Neuronal stem cell (in vitro differentiated cells): Measurements from ENCODE around the gene DHX8.

Source experiments
- DNase-seq: peaks from one replicate; pipeline ENCODE4 v3.0.0-alpha.2; 2013; ENCODE audit warnings: low spot score
- H2AFZ ChIP-seq: one replicate; pipeline ENCODE4 v1.6.1; 2013; ENCODE audit warnings: mild to moderate bottlenecking, low read length, inconsistent platforms
- H2AK5ac ChIP-seq: 2 replicates; pipeline ENCODE4 v1.6.1; 2013; ENCODE audit warnings: low read depth, mild to moderate bottlenecking, inconsistent platforms, low read length, moderate library complexity, mixed read lengths
- H2BK120ac ChIP-seq: 2 replicates; pipeline ENCODE4 v1.6.1; 2013; ENCODE audit warnings: low read depth, mild to moderate bottlenecking, inconsistent platforms, low read length, moderate library complexity, mixed read lengths
- H2BK12ac ChIP-seq: one replicate; pipeline ENCODE4 v1.6.1; 2013; ENCODE audit warnings: low read length, inconsistent platforms
- H2BK15ac ChIP-seq: 2 replicates; pipeline ENCODE4 v1.6.1; 2013; ENCODE audit warnings: mild to moderate bottlenecking, low read length, inconsistent platforms, mixed read lengths
- H2BK5ac ChIP-seq: one replicate; pipeline ENCODE4 v1.6.1; 2013; ENCODE audit warnings: inconsistent platforms, mild to moderate bottlenecking, low read length, moderate library complexity
- H3K14ac ChIP-seq: one replicate; pipeline ENCODE4 v1.6.1; 2013; ENCODE audit warnings: low read length, inconsistent platforms
- H3K18ac ChIP-seq: 2 replicates; pipeline ENCODE4 v1.6.1; 2013; ENCODE audit warnings: low read length, inconsistent platforms
- H3K23ac ChIP-seq: 2 replicates; pipeline ENCODE4 v1.6.1; 2013; ENCODE audit warnings: low read depth, mild to moderate bottlenecking, mixed read lengths, low read length, inconsistent platforms; ENCODE audit not compliant: poor library complexity
- H3K27ac ChIP-seq: replicated peaks from 3 replicates; pipeline ENCODE4 v1.5.1; 2013; ENCODE audit warnings: low read length, inconsistent platforms
- H3K27me3 ChIP-seq, 3 experiments: 2 replicates each; pipeline ENCODE4 v1.6.1; 2013; ENCODE audit warnings: low read length in 3 of 3, mild to moderate bottlenecking in 2 of 3, inconsistent platforms in 1 of 3, low read depth in 1 of 3, mixed read lengths in 1 of 3, moderate library complexity in 1 of 3; ENCODE audit not compliant: control insufficient read depth in 3 of 3, insufficient read depth in 3 of 3
- H3K36me3 ChIP-seq, 2 donors: replicated peaks in 1 of 2; 2 replicates each; pipeline ENCODE4 v1.6.1; 2013; ENCODE audit warnings: low read length in 2 of 2; ENCODE audit not compliant: control insufficient read depth in 2 of 2, insufficient read depth in 2 of 2
- H3K4ac ChIP-seq: 2 replicates; pipeline ENCODE4 v1.6.1; 2013; ENCODE audit warnings: inconsistent platforms, mild to moderate bottlenecking, low read length, moderate library complexity
- H3K4me1 ChIP-seq, 2 donors: 1 replicate in 1 of 2; 2 replicates in 1 of 2; pipeline ENCODE4 v1.6.1; 2013; ENCODE audit warnings: low read length in 2 of 2, low read depth in 1 of 2; ENCODE audit not compliant: control insufficient read depth in 2 of 2, insufficient read depth in 1 of 2
- H3K4me2 ChIP-seq: one replicate; pipeline ENCODE4 v1.6.1; 2013; ENCODE audit warnings: mild to moderate bottlenecking, low read length, inconsistent platforms; ENCODE audit not compliant: insufficient read depth, poor library complexity, severe bottlenecking
- H3K4me3 ChIP-seq, 2 donors: 2 replicates each; pipeline ENCODE4 v1.5.1; 2013; ENCODE audit warnings: low read length in 2 of 2, mild to moderate bottlenecking in 2 of 2, inconsistent platforms in 1 of 2, moderate library complexity in 1 of 2
- H3K79me1 ChIP-seq: one replicate; pipeline ENCODE4 v1.6.1; 2013; ENCODE audit warnings: low read depth, mild to moderate bottlenecking, inconsistent platforms, low read length, moderate library complexity
- H3K9ac ChIP-seq: one replicate; pipeline ENCODE4 v1.6.1; 2013; ENCODE audit warnings: mild to moderate bottlenecking, low read depth, low read length, inconsistent platforms; ENCODE audit not compliant: poor library complexity
- H3K9me3 ChIP-seq, 2 donors: replicated peaks in 1 of 2; 2 replicates each; pipeline versions ENCODE3 to v1.6.1; 2013; ENCODE audit warnings: low read length in 2 of 2, mild to moderate bottlenecking in 2 of 2, inconsistent platforms in 1 of 2, low read depth in 1 of 2, mixed read lengths in 1 of 2, moderate library complexity in 1 of 2; ENCODE audit not compliant: control insufficient read depth in 2 of 2, insufficient read depth in 1 of 2
- H4K8ac ChIP-seq: one replicate; pipeline ENCODE4 v1.6.1; 2013; ENCODE audit warnings: low read depth, mild to moderate bottlenecking, inconsistent platforms, low read length, moderate library complexity
- H4K91ac ChIP-seq: one replicate; pipeline ENCODE4 v1.6.1; 2013; ENCODE audit warnings: low read length, low read depth, mild to moderate bottlenecking, inconsistent platforms; ENCODE audit not compliant: poor library complexity
- WGBS, 2 donors: extraction: QIAGEN DNeasy Blood & Tissue Kit; methylation state at CpG; one replicate each; pipeline ENCODE4 v1.1.7; 2013; ENCODE audit warnings: missing lambda C conversion rate in 2 of 2, mixed read lengths in 1 of 2; ENCODE audit not compliant: insufficient read length in 2 of 2, insufficient replicate concordance in 1 of 2; ENCODE audit errors: extremely low coverage in 2 of 2; 5-methylcytosine and 5-hydroxymethylcytosine counted together

The DHX8 gene

GRCh38 chr17:43521389-43521788, 37.6 kb downstream of the DHX8 start:
- no peak overlapping the region for H3K9ac ChIP-seq
- H2BK5ac ChIP-seq, result no peak overlapping the region
- H3K4me1 ChIP-seq, result peaks cover 12 to 15% of the 10 kb centered on the region in 2 donors
- H3K18ac ChIP-seq, result no peak overlapping the region
- no peak overlapping the region for H3K27ac ChIP-seq
- no peak overlapping the region for H3K4me2 ChIP-seq
- no peak overlapping the region for H4K8ac ChIP-seq
- H3K27me3 ChIP-seq, result no peaks in the 10 kb centered on the region
- H2BK12ac ChIP-seq, result no peak overlapping the region
- no peak overlapping the region for H2BK120ac ChIP-seq
- no peak overlapping the region for H2AK5ac ChIP-seq
- H2BK15ac ChIP-seq, result no peak overlapping the region
- H3K36me3 ChIP-seq, result peaks cover 44 to 88% of the 10 kb centered on the region in 2 donors
- no peak overlapping the region for H3K23ac ChIP-seq
- H3K4me3 ChIP-seq, result no peak overlapping the region
- no peaks in the 10 kb centered on the region for H3K79me1 ChIP-seq
- no peak for DNase-seq
- no peak overlapping the region for H4K91ac ChIP-seq
- H3K14ac ChIP-seq, result no peak overlapping the region
- no peak overlapping the region for H2AFZ ChIP-seq
- H3K9me3 ChIP-seq, result no peaks in the 10 kb centered on the region
- H3K4ac ChIP-seq, result no peak overlapping the region
- WGBS, 2 donors, result no CpG with 5 or more reads among the region's 4 CpGs

GRCh38 chr17:43524945-43525575, 41.3 kb downstream of the DHX8 start:
- DNase-seq, result no peak
- Histone ChIP-seq H3K4me2 (no peak overlapping the region), H3K27ac (no peak overlapping the region), H2BK12ac (no peak overlapping the region), H3K4ac (no peak overlapping the region), H3K36me3 (peaks cover 31 to 83% of the 10 kb centered on the region in 2 donors), H2BK120ac (no peak overlapping the region), H3K79me1 (no peaks in the 10 kb centered on the region), H2BK5ac (no peak overlapping the region), H3K27me3 (no peaks in the 10 kb centered on the region), H3K9ac (no peak overlapping the region), H2AK5ac (no peak overlapping the region), H3K18ac (no peak overlapping the region), H4K91ac (no peak overlapping the region), H2AFZ (no peak overlapping the region), H3K4me1 (peaks cover 27 to 38% of the 10 kb centered on the region in 2 donors), H4K8ac (no peak overlapping the region), H3K4me3 (no peak overlapping the region), H3K23ac (no peak overlapping the region), H3K14ac (no peak overlapping the region), H2BK15ac (no peak overlapping the region), H3K9me3 (no peaks in the 10 kb centered on the region)
- no CpG with 5 or more reads among the region's 8 CpGs for WGBS, 2 donors

GRCh38 chr17:43526886-43527648, 43.3 kb downstream of the DHX8 start:
- Histone ChIP-seq H3K27ac (no peak overlapping the region), H3K4me1 (peaks cover 35 to 51% of the 10 kb centered on the region in 2 donors), H3K36me3 (peaks cover 21 to 73% of the 10 kb centered on the region in 2 donors), H3K4me3 (no peak overlapping the region), H4K91ac (no peak overlapping the region), H3K18ac (no peak overlapping the region), H2BK120ac (no peak overlapping the region), H3K27me3 (peaks cover 0 to 2% (median 0%) of the 10 kb centered on the region in 3 experiments), H4K8ac (no peak overlapping the region), H3K23ac (no peak overlapping the region), H2BK5ac (peak overlapping the region; percentile 7), H3K9ac (no peak overlapping the region), H2AK5ac (no peak overlapping the region), H3K4me2 (no peak overlapping the region), H3K9me3 (no peaks in the 10 kb centered on the region), H3K14ac (peak overlapping the region; percentile 14), H3K79me1 (no peaks in the 10 kb centered on the region), H2BK12ac (no peak overlapping the region), H2BK15ac (no peak overlapping the region), H3K4ac (no peak overlapping the region), H2AFZ (no peak overlapping the region)
- no CpG with 5 or more reads among the region's 7 CpGs for WGBS, 2 donors
- no peak for DNase-seq

- no CpG with 5 or more reads among the region's 13 CpGs for WGBS, 2 donors
- Histone ChIP-seq H3K79me1 (no peaks in the 10 kb centered on the region), H2BK120ac (no peak overlapping the region), H3K9me3 (no peaks in the 10 kb centered on the region), H2BK12ac (no peak overlapping the region), H3K23ac (no peak overlapping the region), H3K4ac (no peak overlapping the region), H3K4me1 (peaks cover 35 to 51% of the 10 kb centered on the region in 2 donors), H4K91ac (no peak overlapping the region), H2AK5ac (no peak overlapping the region), H4K8ac (no peak overlapping the region), H3K4me3 (no peak overlapping the region), H2AFZ (no peak overlapping the region), H3K9ac (no peak overlapping the region), H2BK15ac (no peak overlapping the region), H3K14ac (no peak overlapping the region), H3K18ac (no peak overlapping the region), H3K27ac (no peak overlapping the region), H3K4me2 (no peak overlapping the region), H2BK5ac (no peak overlapping the region), H3K36me3 (peaks cover 15 to 74% of the 10 kb centered on the region in 2 donors), H3K27me3 (peaks cover 0 to 2% (median 0%) of the 10 kb centered on the region in 3 experiments)
- no peak for DNase-seq
Observed at GRCh38 chr17:43528319-43528987, 44.7 kb downstream of the DHX8 start.
